Activated CD8-positive, alpha-beta T cell treated with anti-CD3 and anti-CD28 coated beads for 36 hours (primary cell): ENCODE data around the gene LRMDA. TPM values are rescaled to one million over a fixed set of nuclear protein-coding genes. Genes with fewer than 3 reads are reported as not detected.

ENCODE experiments used
- ATAC-seq: fragments of 200-7000 bp; cut with Tn5 transposase; one replicate; pipeline ENCODE4 v1.10.0; 2021; ENCODE audit warnings: mild to moderate bottlenecking, moderate library complexity
- CTCF ChIA-PET: fragments of 350-600 bp; sonication (Branson Sonifier 250); formaldehyde crosslinking; loops from one replicate; lab custom pipeline; 2021; ENCODE audit warnings: antibody characterized with exemption; lab: Charles Lee
- POLR2A ChIA-PET: fragments of 350-600 bp; sonication (Branson Sonifier 250); formaldehyde crosslinking; loops from one replicate; lab custom pipeline; 2021; ENCODE audit warnings: antibody characterized with exemption; lab: Charles Lee
- DNase-seq: peaks from one replicate; pipeline ENCODE4 v3.0.0-alpha.2; 2020
- H3K27ac Mint-ChIP-seq: one replicate; pipeline ENCODE4 v1.8.0; 2021; ENCODE audit warnings: mild to moderate bottlenecking, mixed read lengths
- H3K27me3 Mint-ChIP-seq: one replicate; pipeline ENCODE4 v1.8.0; 2021; ENCODE audit warnings: mixed read lengths
- H3K36me3 Mint-ChIP-seq: one replicate; pipeline ENCODE4 v1.8.0; 2021; ENCODE audit warnings: low read depth, mixed read lengths
- H3K4me1 Mint-ChIP-seq: one replicate; pipeline ENCODE4 v1.8.0; 2021; ENCODE audit warnings: low read depth, mixed read lengths
- H3K4me3 Mint-ChIP-seq: one replicate; pipeline ENCODE4 v1.8.0; 2021; ENCODE audit warnings: mild to moderate bottlenecking, moderate library complexity, mixed read lengths
- H3K9me3 Mint-ChIP-seq: one replicate; pipeline ENCODE4 v1.8.0; 2021; ENCODE audit warnings: mixed read lengths
- intact Hi-C: fragments of 100-400 bp; cut with micrococcal nuclease; formaldehyde crosslinking; loops from one replicate; pipeline ENCODE4 v1.10.0; 2022
- total RNA-seq, 2 experiments: library from RNA; stranded (reverse); gene quantifications; one replicate each; pipeline ENCODE4 v1.2.3, GENCODE V29; 2021
- TF ChIP-seq, protein P1 (sequence below): fragments of 200-600 bp; IDR thresholded peaks from one replicate; pipeline ENCODE4 v1.8.0; 2022; ENCODE audit warnings: antibody characterized with exemption, mild to moderate bottlenecking

Gene LRMDA
- total RNA-seq, 2 experiments from 2014 or later, result not detected

GRCh38 chr10:75971402-75972211 is 540.2 kb downstream of the LRMDA start:
- no peaks in the 10 kb centered on the region for H3K4me1 Mint-ChIP-seq
- TF ChIP-seq, protein P1, sequence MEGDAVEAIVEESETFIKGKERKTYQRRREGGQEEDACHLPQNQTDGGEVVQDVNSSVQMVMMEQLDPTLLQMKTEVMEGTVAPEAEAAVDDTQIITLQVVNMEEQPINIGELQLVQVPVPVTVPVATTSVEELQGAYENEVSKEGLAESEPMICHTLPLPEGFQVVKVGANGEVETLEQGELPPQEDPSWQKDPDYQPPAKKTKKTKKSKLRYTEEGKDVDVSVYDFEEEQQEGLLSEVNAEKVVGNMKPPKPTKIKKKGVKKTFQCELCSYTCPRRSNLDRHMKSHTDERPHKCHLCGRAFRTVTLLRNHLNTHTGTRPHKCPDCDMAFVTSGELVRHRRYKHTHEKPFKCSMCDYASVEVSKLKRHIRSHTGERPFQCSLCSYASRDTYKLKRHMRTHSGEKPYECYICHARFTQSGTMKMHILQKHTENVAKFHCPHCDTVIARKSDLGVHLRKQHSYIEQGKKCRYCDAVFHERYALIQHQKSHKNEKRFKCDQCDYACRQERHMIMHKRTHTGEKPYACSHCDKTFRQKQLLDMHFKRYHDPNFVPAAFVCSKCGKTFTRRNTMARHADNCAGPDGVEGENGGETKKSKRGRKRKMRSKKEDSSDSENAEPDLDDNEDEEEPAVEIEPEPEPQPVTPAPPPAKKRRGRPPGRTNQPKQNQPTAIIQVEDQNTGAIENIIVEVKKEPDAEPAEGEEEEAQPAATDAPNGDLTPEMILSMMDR, result no peak
- H3K9me3 Mint-ChIP-seq, result no peaks in the 10 kb centered on the region
- ChIA-PET CTCF (no interaction called here), POLR2A (no interaction called here)
- H3K27ac Mint-ChIP-seq, result no peak overlapping the region
- H3K27me3 Mint-ChIP-seq, result no peaks in the 10 kb centered on the region
- H3K4me3 Mint-ChIP-seq, result no peak overlapping the region
- intact Hi-C loops, result no loop called here
- DNase-seq, result no peak
- H3K36me3 Mint-ChIP-seq, result no peaks in the 10 kb centered on the region
- ATAC-seq, result no peak

- Mint-ChIP-seq H3K27ac (no peak overlapping the region), H3K9me3 (no peaks in the 10 kb centered on the region), H3K4me3 (no peak overlapping the region), H3K27me3 (no peaks in the 10 kb centered on the region), H3K36me3 (no peaks in the 10 kb centered on the region), H3K4me1 (no peaks in the 10 kb centered on the region)
- POLR2A ChIA-PET, result no interaction called here
- intact Hi-C loops, result no loop called here
- CTCF ChIA-PET, result no interaction called here
- DNase-seq (no peak), ATAC-seq (no peak)
- TF ChIP-seq, protein P1, result no peak
Measured at GRCh38 chr10:75972491-75973276, 541.3 kb downstream of the LRMDA start.

DNA sequence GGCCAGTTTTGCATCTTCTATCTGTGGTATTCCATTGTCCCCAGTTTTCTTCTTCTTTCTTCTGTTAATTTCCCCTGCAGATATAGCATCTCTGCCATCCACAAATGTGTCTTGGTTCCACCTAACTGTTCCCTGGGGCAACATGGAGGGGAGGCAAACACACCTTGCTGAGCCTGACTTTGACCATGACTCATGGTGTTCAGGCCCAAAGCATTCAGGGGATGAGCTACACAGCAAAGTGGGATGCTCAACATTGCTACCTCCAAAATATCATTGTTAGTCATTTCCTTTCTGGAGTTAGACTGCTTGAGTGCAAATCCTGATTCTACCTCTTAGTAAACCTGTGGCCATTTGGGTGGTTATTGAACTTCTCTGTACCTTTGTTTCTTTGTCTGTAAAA is 542.7 kb downstream of the LRMDA start:
- H3K4me3 Mint-ChIP-seq, result no peak overlapping the region
- no peaks in the 10 kb centered on the region for H3K36me3 Mint-ChIP-seq
- H3K27me3 Mint-ChIP-seq, result no peaks in the 10 kb centered on the region
- intact Hi-C loops, result no loop called here
- POLR2A ChIA-PET, result no interaction called here
- H3K27ac Mint-ChIP-seq, result no peak overlapping the region
- TF ChIP-seq, protein P1, result no peak
- ATAC-seq (no peak), DNase-seq (no peak)
- CTCF ChIA-PET, result no interaction called here
- H3K9me3 Mint-ChIP-seq, result no peaks in the 10 kb centered on the region
- H3K4me1 Mint-ChIP-seq, result no peaks in the 10 kb centered on the region

GRCh38 chr10:75976681-75977080 is 545.3 kb downstream of the LRMDA start:
- Mint-ChIP-seq H3K9me3 (no peaks in the 10 kb centered on the region), H3K4me3 (no peak overlapping the region), H3K4me1 (no peaks in the 10 kb centered on the region), H3K27me3 (no peaks in the 10 kb centered on the region), H3K27ac (no peak overlapping the region), H3K36me3 (no peaks in the 10 kb centered on the region)
- ATAC-seq, result no peak
- POLR2A ChIA-PET, result interaction anchor here (0.6 kb wide), 1 partner anchor 9 kb away, joined by 3 read pairs; no protein-coding TSS in a partner anchor
- DNase-seq, result no peak
- TF ChIP-seq, protein P1, result no peak
- CTCF ChIA-PET, result no interaction called here
- intact Hi-C loops, result no loop called here

DNA sequence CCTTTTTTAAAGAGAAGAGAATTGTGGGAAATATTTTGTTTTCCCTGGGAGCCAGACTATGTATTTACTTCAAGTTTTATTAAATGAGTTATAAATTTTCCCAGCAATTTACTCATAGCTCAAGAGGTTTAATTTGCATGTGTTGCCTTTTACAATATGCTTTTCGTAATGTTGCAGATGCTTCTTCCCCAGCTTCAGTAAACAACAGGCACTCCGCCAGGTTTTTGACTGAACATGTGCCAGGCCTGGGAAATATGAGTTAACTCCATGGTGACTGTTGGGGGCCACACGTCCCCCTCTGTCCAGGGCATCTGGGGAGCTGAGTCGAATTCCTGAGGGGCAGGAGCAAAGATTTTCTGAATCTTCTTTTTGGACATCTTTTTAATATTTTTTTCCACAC is 545.7 kb downstream of the LRMDA start:
- no peak for ATAC-seq
- CTCF ChIA-PET, result no interaction called here
- no peak for DNase-seq
- Mint-ChIP-seq H3K27ac (no peak overlapping the region), H3K27me3 (peaks cover 2% of the 10 kb centered on the region), H3K4me3 (no peak overlapping the region), H3K9me3 (no peaks in the 10 kb centered on the region), H3K4me1 (no peaks in the 10 kb centered on the region), H3K36me3 (no peaks in the 10 kb centered on the region)
- POLR2A ChIA-PET, result interaction anchor here (0.6 kb wide), 1 partner anchor 9 kb away, joined by 3 read pairs; no protein-coding TSS in a partner anchor
- TF ChIP-seq, protein P1, result no peak
- intact Hi-C loops, result no loop called here
